ENCODE measurements around the gene APBB2.
A peak's percentile ranks its signal among the peaks of the same experiment; 100 is the strongest.

Gene APBB2

DNA sequence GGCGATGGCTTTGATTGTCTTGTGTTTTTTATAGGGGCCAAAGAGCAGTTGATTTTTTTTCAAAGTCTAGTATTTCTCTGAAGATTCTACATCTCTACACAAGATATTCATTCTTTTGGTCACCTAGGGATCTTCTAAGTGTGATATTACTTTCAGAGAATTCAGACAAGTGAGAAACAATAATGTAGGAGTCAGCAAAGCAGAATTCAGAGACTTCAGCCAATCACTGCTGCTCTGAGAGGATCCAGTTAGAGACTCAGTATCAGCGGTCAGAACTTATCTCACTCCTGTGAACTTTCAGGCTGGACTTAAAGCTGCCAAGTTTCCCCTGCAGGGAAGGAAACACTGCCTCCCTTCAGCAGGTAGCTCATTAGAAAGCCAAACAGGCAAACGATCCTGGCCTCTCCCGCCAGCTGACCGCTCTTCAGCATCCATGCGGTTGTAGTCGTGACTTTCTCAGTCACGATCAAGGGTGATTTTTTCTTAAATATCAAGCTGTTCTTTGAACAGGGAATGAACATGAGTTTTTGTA is 405.4 kb downstream of the APBB2 start:
- ATAC-seq (ENCODE audit: low read depth) (no peak), DNase-seq (ENCODE audit: low spot score) (no peak)
- no peaks in the 10 kb centered on the region for H3K27me3 ChIP-seq (ENCODE audit: insufficient read depth, poor library complexity, severe bottlenecking)
- no peaks in the 10 kb centered on the region for H3K4me1 ChIP-seq (ENCODE audit: insufficient read depth, poor library complexity, severe bottlenecking)
- no peak for TF ChIP-seq CTCF (IDR thresholded peaks at IDR 0.05; ENCODE audit: poor library complexity, severe bottlenecking)
- peaks cover 17% of the 10 kb centered on the region for H3K36me3 ChIP-seq (ENCODE audit: low read depth)
- no peaks in the 10 kb centered on the region for H3K9me3 ChIP-seq (ENCODE audit: severe bottlenecking)
- H3K27ac ChIP-seq (ENCODE audit: poor library complexity, severe bottlenecking), result no peak overlapping the region
- H3K4me3 ChIP-seq (ENCODE audit: severe bottlenecking), result no peak overlapping the region

DNA sequence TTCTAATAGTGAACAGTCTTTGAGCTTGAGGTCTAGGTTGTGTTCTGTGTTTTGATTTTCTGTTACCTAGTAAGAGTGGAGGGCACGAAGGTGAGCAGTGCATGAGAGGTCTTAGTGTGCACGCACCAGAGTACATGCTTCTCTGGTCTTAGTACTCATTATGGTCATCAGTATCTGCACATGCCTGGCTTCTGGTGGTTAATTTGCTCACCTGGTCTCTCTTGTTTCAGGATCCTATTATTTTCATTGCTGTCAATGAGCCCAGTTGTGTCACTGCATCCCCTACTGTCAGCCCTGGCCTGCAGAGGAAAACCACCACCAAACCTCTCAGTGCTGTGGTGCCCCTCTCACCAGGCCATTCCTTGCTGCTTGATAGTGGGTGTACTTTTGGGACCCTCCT is 409.7 kb downstream of the APBB2 start:
- H3K27ac ChIP-seq (ENCODE audit: poor library complexity, severe bottlenecking), result no peak overlapping the region
- no peak overlapping the region for H3K4me3 ChIP-seq (ENCODE audit: severe bottlenecking)
- DNase-seq (ENCODE audit: low spot score) (no peak), ATAC-seq (ENCODE audit: low read depth) (peak; percentile 36; the same call in 1 of the 3 replicates)
- no peaks in the 10 kb centered on the region for H3K27me3 ChIP-seq (ENCODE audit: insufficient read depth, poor library complexity, severe bottlenecking)
- TF ChIP-seq CTCF (IDR thresholded peaks at IDR 0.05; ENCODE audit: poor library complexity, severe bottlenecking), result no peak
- no peaks in the 10 kb centered on the region for H3K9me3 ChIP-seq (ENCODE audit: severe bottlenecking)
- no peaks in the 10 kb centered on the region for H3K36me3 ChIP-seq (ENCODE audit: low read depth)
- no peaks in the 10 kb centered on the region for H3K4me1 ChIP-seq (ENCODE audit: insufficient read depth, poor library complexity, severe bottlenecking)

DNA sequence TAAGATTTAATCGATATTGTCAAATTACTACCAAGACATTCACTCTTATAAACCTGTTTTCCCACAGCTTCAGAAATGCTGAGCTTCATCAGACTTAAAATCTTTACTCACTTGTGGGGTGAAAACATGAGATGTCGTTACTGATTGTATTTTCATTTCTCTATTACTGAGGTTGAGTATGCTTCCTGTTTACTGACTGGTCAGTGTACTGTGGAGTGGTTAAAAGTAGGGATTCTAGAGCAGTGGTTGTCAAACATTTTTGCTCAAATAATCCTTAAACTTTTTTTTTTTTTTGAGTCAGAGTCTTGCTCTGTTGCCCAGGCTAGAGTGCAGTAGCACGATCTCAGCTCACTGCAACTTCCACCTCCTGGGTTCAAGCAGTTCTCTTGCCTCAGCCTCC is 414.3 kb downstream of the APBB2 start:
- ATAC-seq (ENCODE audit: low read depth), result no peak
- Histone ChIP-seq H3K27me3 (ENCODE audit: insufficient read depth, poor library complexity, severe bottlenecking) (no peaks in the 10 kb centered on the region), H3K36me3 (ENCODE audit: low read depth) (no peaks in the 10 kb centered on the region), H3K4me1 (ENCODE audit: insufficient read depth, poor library complexity, severe bottlenecking) (no peaks in the 10 kb centered on the region), H3K9me3 (ENCODE audit: severe bottlenecking) (no peaks in the 10 kb centered on the region), H3K4me3 (ENCODE audit: severe bottlenecking) (no peak overlapping the region), H3K27ac (ENCODE audit: poor library complexity, severe bottlenecking) (no peak overlapping the region)
- no peak for DNase-seq (ENCODE audit: low spot score)
- TF ChIP-seq CTCF (IDR thresholded peaks at IDR 0.05; ENCODE audit: poor library complexity, severe bottlenecking), result no peak

- no peaks in the 10 kb centered on the region for H3K4me1 ChIP-seq (ENCODE audit: insufficient read depth, poor library complexity, severe bottlenecking)
- no peak for ATAC-seq (ENCODE audit: low read depth)
- H3K9me3 ChIP-seq (ENCODE audit: severe bottlenecking), result no peaks in the 10 kb centered on the region
- no peak overlapping the region for H3K4me3 ChIP-seq (ENCODE audit: severe bottlenecking)
- no peak for TF ChIP-seq CTCF (IDR thresholded peaks at IDR 0.05; ENCODE audit: poor library complexity, severe bottlenecking)
- H3K27me3 ChIP-seq (ENCODE audit: insufficient read depth, poor library complexity, severe bottlenecking), result no peaks in the 10 kb centered on the region
- H3K36me3 ChIP-seq (ENCODE audit: low read depth), result no peaks in the 10 kb centered on the region
- DNase-seq (ENCODE audit: low spot score), result no peak
- no peak overlapping the region for H3K27ac ChIP-seq (ENCODE audit: poor library complexity, severe bottlenecking)
Measured at GRCh38 chr4:40789771-40790170, 424.6 kb downstream of the APBB2 start.

DNA sequence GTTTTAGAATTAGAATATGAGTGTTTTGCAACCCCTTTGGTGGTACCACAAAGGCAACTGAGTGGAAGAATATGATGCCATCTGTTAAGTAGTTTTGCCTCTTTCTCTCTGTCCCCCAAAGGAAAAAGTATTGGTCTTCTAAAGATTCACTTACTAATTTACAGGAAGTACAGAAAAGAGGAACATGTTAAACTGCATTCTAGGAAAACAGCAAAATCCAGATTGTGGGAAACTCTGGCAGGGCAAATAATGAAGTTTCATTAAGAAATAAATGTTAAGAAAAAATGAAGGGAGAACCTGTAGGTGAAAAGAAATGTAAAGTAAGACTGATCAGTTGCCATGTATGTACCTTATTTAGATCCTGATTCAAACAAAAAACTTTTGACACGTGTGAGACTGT is 425.3 kb downstream of the APBB2 start:
- Histone ChIP-seq H3K36me3 (ENCODE audit: low read depth) (no peaks in the 10 kb centered on the region), H3K27me3 (ENCODE audit: insufficient read depth, poor library complexity, severe bottlenecking) (no peaks in the 10 kb centered on the region), H3K4me3 (ENCODE audit: severe bottlenecking) (no peak overlapping the region), H3K9me3 (ENCODE audit: severe bottlenecking) (no peaks in the 10 kb centered on the region), H3K4me1 (ENCODE audit: insufficient read depth, poor library complexity, severe bottlenecking) (no peaks in the 10 kb centered on the region), H3K27ac (ENCODE audit: poor library complexity, severe bottlenecking) (no peak overlapping the region)
- no peak for DNase-seq (ENCODE audit: low spot score)
- TF ChIP-seq CTCF (IDR thresholded peaks at IDR 0.05; ENCODE audit: poor library complexity, severe bottlenecking), result no peak
- ATAC-seq (ENCODE audit: low read depth), result no peak

Data from RWPE2 (cell line).